ENCODE measurements around the gene FLOT1. TPM values are rescaled to one million over a fixed set of nuclear protein-coding genes. Genes with fewer than 3 reads are reported as not detected.

The FLOT1 gene
- total and polyA plus RNA-seq, 9 of the 15 experiments (the other 6 are each of a cell fraction or from before 2014, with no cell fraction given): 11.7 to 149 (median 118) TPM

DNA sequence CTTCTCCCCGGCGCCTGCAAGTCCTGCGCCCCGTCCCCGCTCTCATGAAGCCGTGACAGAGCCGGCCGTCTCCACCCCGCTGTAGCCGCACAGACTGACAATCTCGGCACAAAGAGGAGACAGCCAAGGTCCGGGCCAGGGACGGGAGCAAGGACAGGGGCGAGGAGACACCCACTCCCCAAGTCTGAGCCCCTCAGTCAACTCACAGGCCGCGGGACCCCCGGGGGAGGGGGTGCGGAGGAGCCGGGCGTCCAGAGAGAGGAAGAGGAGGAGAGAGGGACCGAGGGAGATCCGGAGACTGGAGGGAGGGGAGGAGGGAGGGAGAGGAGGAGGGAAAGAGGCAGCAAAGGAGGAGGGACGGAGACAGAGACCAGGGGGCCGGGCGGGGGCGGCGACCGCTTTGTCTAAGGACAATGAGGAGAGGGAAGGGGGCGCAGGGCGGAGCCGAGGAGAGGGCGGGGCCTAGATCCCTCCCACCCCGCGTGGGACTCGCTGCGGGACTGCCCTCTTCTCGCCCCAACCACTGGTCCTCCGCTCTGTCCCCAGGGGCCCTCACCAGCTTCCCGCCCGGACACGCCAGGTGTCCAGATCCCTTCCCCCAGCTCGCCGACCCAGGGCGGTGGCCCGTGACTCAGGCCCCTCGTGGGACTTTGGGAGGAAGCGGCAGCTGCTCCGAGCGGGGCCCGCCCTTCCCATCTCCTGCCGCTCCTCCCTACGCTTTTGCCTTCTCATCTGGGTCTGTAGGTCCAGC lies 55.4 kb downstream of the FLOT1 start (continued):
- peak; percentile 97 for TF ChIP-seq SRSF1 (IDR thresholded peaks at IDR 0.05; ENCODE audit: low read depth, low read length)
- no peak for TF ChIP-seq ARID3A (IDR thresholded peaks at IDR 0.05; ENCODE audit: borderline replicate concordance, low read depth, low read length)
- peak in 1 of 2 experiments; percentile 59; a peak in 1 of 4 replicates for TF ChIP-seq RCOR1 (IDR thresholded peaks at IDR 0.05; ENCODE audit: borderline replicate concordance in 1 of 2, low read depth in 2 of 2, low read length in 2 of 2)
- 0 out of 2 replicates have a peak, but pooled peaks have one; percentile 22 for TF ChIP-seq ESRRA (IDR thresholded peaks at IDR 0.05; ENCODE audit: borderline replicate concordance, low read depth)
- TF ChIP-seq EP300 (IDR thresholded peaks at IDR 0.05; ENCODE audit: low read length): peak; percentile 63; the same call in 1 of the 2 replicates
- peak; percentile 81 for TF ChIP-seq DACH1 (IDR thresholded peaks at IDR 0.05; ENCODE audit: partially characterized antibody)
- TF ChIP-seq MCM7 (IDR thresholded peaks at IDR 0.05): no peak
- peak; percentile 69 for TF ChIP-seq NEUROD1 (IDR thresholded peaks at IDR 0.05; ENCODE audit: borderline replicate concordance, low read depth, low read length, partially characterized antibody)
- peak; percentile 80 for TF ChIP-seq JUND (IDR thresholded peaks at IDR 0.05; ENCODE audit: borderline replicate concordance, low read depth, low read length)
- TF ChIP-seq JUND (tag; IDR thresholded peaks at IDR 0.05; ENCODE audit: borderline replicate concordance, low read depth, low read length): peak; percentile 73; the same call in 1 of the 3 replicates
- peak; percentile 96 for TF ChIP-seq ZBTB7A (IDR thresholded peaks at IDR 0.05; ENCODE audit: borderline replicate concordance, control insufficient read depth, low read depth, low read length)
- TF ChIP-seq YY1 (IDR thresholded peaks at IDR 0.05; ENCODE audit: borderline replicate concordance in 1 of 3, control insufficient read depth in 1 of 3, extremely low read depth in 1 of 3, insufficient read depth in 3 of 3, insufficient read length in 1 of 3, insufficient replicate concordance in 2 of 3, low read depth in 1 of 3, low read length in 2 of 3): peak in 2 of 3 experiments; percentile 43 to 68
- no peak for TF ChIP-seq ATF1 (CRISPR knock-in tag; IDR thresholded peaks at IDR 0.05)
- TF ChIP-seq ATF1 (tag; IDR thresholded peaks at IDR 0.05): peak; percentile 55
- TF ChIP-seq ZC3H11A (IDR thresholded peaks at IDR 0.05; ENCODE audit: low read depth, low read length): no peak
- TF ChIP-seq HDGF (IDR thresholded peaks at IDR 0.05): peak; percentile 35; the same call in 1 of the 2 replicates
- TF ChIP-seq ARHGAP35 (IDR thresholded peaks at IDR 0.05; ENCODE audit: partially characterized antibody): no peak
- no peak for TF ChIP-seq PURB (CRISPR knock-in tag; IDR thresholded peaks at IDR 0.05; ENCODE audit: low read depth)
- peak; percentile 83; the same call in 1 of the 2 replicates for TF ChIP-seq SMAD4 (CRISPR knock-in tag; conservative IDR thresholded peaks at IDR 0.05)
- TF ChIP-seq SMAD1 (IDR thresholded peaks at IDR 0.05; ENCODE audit: low read depth, low read length, partially characterized antibody): no peak
- TF ChIP-seq RNF2 (IDR thresholded peaks at IDR 0.05): peak; percentile 87
- peak; percentile 75; the same call in 1 of the 2 replicates for TF ChIP-seq MXI1 (IDR thresholded peaks at IDR 0.05; ENCODE audit: low read depth, low read length)
- TF ChIP-seq KDM2B (CRISPR knock-in tag; IDR thresholded peaks at IDR 0.05): peak; percentile 7; the same call in 1 of the 2 replicates
- TF ChIP-seq TOE1 (IDR thresholded peaks at IDR 0.05; ENCODE audit: borderline replicate concordance): peak; percentile 83; the same call in 1 of the 2 replicates
- 0 out of 2 replicates have a peak, but pooled peaks have one; percentile 23 for TF ChIP-seq TOE1 (CRISPR knock-in tag; IDR thresholded peaks at IDR 0.05; ENCODE audit: borderline replicate concordance, low read depth)
- peak; percentile 77 for TF ChIP-seq USF1 (CRISPR knock-in tag; IDR thresholded peaks at IDR 0.05)
- TF ChIP-seq NR2C1 (IDR thresholded peaks at IDR 0.05): no peak
- peak; percentile 38; the same call in 1 of the 2 replicates for TF ChIP-seq NR2C1 (tag; IDR thresholded peaks at IDR 0.05)
